Measurements from ENCODE around the gene RPL13A. TPM values are rescaled to one million over a fixed set of nuclear protein-coding genes. Genes with fewer than 3 reads are reported as not detected.
A peak's percentile ranks its signal among the peaks of the same experiment; 100 is the strongest.

The RPL13A gene
- total and polyA plus RNA-seq, 2 experiments from 2014 or later = 2,105 to 2,412 TPM

DNA sequence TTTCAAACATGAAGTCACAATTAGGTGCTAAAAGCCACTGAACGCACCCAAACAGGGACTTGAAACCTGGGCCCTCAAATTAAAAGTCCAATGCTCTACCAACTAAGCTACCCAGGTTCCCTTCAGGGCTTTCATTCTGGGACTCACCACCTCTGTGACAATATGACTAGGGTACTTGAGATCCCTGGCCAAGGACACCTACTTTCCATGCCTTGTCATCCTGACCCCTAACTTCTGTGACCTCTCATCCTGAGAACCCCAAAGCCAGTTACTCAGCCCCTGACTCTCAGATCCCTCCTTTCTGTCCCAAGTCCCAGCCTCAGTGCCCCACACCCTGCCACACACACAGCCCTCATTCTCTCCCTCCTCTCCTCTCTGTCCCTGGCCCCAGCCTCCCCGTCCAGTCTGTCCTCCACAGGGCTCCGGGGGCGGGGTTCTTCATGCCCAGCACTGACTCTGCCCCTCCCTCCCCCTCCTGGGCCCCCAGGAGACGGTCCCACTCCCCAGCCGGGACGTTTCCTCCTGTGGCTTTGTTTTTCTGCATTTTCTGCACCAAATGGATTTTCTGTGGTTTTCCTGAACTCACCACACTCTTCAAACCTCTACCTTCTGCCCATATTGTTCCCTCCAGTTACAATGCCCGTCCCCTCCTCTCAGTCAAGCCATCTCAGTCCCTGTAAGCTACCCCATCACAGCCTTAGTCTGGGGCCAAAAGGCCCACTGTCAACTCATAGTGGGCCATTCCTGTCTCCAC is 47.4 kb downstream of the RPL13A start:
- peak overlapping the region; percentile 80 for H3K4me3 ChIP-seq
- H3K36me3 ChIP-seq (ENCODE audit: insufficient read depth) = no peaks in the 10 kb centered on the region
- H2AFZ ChIP-seq = peak overlapping the region; percentile 88
- peak overlapping the region; percentile 90 for H3K4me2 ChIP-seq
- Mint-ChIP-seq H3K4me1 (peaks cover 15% of the 10 kb centered on the region), H3K27me3 (ENCODE audit: insufficient read depth, low read depth, poor library complexity) (peaks cover 15% of the 10 kb centered on the region), H3K9me3 (no peaks in the 10 kb centered on the region), H3K4me3 (peak overlapping the region; percentile 80), H3K36me3 (ENCODE audit: low read depth) (no peaks in the 10 kb centered on the region; the same call in 2 of the 3 replicates), H3K27ac (no peak overlapping the region; the same call in 1 of the 2 replicates)
- peaks cover 18% of the 10 kb centered on the region for H3F3A ChIP-seq (replicated peaks; ENCODE audit: low read depth)
- TF ChIP-seq NANOG (IDR thresholded peaks at IDR 0.05; ENCODE audit: borderline replicate concordance) (no peak), REST (IDR thresholded peaks at IDR 0.05; ENCODE audit: unreplicated experiment) (no peak), ZNF331 (CRISPR knock-in tag; IDR thresholded peaks at IDR 0.05; ENCODE audit: low read depth) (no peak), EZH2phosphoT487 (IDR thresholded peaks at IDR 0.05; ENCODE audit: unreplicated experiment) (no peak), EZH2 (IDR thresholded peaks at IDR 0.05; ENCODE audit: low read depth, unreplicated experiment) (no peak), CTCF (conservative IDR thresholded peaks at IDR 0.05; ENCODE audit: low read depth in 2 of 2) (no peak), POLR2AphosphoS5 (IDR thresholded peaks at IDR 0.05; ENCODE audit: low read depth) (no peak), JUNB (IDR thresholded peaks at IDR 0.05; ENCODE audit: unreplicated experiment) (no peak), STAT1 (IDR thresholded peaks at IDR 0.05; ENCODE audit: unreplicated experiment) (no peak), CREB1 (CRISPR knock-in tag; IDR thresholded peaks at IDR 0.05; ENCODE audit: low read depth) (no peak)
- TF ChIP-seq, protein P1, sequence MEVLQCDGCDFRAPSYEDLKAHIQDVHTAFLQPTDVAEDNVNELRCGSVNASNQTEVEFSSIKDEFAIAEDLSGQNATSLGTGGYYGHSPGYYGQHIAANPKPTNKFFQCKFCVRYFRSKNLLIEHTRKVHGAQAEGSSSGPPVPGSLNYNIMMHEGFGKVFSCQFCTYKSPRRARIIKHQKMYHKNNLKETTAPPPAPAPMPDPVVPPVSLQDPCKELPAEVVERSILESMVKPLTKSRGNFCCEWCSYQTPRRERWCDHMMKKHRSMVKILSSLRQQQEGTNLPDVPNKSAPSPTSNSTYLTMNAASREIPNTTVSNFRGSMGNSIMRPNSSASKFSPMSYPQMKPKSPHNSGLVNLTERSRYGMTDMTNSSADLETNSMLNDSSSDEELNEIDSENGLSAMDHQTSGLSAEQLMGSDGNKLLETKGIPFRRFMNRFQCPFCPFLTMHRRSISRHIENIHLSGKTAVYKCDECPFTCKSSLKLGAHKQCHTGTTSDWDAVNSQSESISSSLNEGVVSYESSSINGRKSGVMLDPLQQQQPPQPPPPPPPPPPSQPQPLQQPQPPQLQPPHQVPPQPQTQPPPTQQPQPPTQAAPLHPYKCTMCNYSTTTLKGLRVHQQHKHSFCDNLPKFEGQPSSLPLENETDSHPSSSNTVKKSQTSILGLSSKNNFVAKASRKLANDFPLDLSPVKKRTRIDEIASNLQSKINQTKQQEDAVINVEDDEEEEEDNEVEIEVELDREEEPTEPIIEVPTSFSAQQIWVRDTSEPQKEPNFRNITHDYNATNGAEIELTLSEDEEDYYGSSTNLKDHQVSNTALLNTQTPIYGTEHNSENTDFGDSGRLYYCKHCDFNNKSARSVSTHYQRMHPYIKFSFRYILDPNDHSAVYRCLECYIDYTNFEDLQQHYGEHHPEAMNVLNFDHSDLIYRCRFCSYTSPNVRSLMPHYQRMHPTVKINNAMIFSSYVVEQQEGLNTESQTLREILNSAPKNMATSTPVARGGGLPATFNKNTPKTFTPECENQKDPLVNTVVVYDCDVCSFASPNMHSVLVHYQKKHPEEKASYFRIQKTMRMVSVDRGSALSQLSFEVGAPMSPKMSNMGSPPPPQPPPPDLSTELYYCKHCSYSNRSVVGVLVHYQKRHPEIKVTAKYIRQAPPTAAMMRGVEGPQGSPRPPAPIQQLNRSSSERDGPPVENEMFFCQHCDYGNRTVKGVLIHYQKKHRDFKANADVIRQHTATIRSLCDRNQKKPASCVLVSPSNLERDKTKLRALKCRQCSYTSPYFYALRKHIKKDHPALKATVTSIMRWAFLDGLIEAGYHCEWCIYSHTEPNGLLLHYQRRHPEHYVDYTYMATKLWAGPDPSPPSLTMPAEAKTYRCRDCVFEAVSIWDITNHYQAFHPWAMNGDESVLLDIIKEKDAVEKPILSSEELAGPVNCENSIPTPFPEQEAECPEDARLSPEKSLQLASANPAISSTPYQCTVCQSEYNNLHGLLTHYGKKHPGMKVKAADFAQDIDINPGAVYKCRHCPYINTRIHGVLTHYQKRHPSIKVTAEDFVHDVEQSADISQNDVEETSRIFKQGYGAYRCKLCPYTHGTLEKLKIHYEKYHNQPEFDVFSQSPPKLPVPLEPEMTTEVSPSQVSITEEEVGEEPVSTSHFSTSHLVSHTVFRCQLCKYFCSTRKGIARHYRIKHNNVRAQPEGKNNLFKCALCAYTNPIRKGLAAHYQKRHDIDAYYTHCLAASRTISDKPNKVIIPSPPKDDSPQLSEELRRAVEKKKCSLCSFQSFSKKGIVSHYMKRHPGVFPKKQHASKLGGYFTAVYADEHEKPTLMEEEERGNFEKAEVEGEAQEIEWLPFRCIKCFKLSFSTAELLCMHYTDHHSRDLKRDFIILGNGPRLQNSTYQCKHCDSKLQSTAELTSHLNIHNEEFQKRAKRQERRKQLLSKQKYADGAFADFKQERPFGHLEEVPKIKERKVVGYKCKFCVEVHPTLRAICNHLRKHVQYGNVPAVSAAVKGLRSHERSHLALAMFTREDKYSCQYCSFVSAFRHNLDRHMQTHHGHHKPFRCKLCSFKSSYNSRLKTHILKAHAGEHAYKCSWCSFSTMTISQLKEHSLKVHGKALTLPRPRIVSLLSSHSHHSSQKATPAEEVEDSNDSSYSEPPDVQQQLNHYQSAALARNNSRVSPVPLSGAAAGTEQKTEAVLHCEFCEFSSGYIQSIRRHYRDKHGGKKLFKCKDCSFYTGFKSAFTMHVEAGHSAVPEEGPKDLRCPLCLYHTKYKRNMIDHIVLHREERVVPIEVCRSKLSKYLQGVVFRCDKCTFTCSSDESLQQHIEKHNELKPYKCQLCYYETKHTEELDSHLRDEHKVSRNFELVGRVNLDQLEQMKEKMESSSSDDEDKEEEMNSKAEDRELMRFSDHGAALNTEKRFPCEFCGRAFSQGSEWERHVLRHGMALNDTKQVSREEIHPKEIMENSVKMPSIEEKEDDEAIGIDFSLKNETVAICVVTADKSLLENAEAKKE (CRISPR knock-in tag; IDR thresholded peaks at IDR 0.05) = no peak
- TF ChIP-seq, protein P2, sequence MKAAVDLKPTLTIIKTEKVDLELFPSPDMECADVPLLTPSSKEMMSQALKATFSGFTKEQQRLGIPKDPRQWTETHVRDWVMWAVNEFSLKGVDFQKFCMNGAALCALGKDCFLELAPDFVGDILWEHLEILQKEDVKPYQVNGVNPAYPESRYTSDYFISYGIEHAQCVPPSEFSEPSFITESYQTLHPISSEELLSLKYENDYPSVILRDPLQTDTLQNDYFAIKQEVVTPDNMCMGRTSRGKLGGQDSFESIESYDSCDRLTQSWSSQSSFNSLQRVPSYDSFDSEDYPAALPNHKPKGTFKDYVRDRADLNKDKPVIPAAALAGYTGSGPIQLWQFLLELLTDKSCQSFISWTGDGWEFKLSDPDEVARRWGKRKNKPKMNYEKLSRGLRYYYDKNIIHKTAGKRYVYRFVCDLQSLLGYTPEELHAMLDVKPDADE (IDR thresholded peaks at IDR 0.05) = no peak
- no peak for ATAC-seq
- no peaks in the 10 kb centered on the region; the same call in 1 of the 2 replicates for H4K20me1 ChIP-seq (replicated peaks; ENCODE audit: insufficient read depth)
- H3K9me2 ChIP-seq (ENCODE audit: insufficient read depth) = no peaks in the 10 kb centered on the region
- H3K79me2 ChIP-seq (replicated peaks; ENCODE audit: insufficient read depth) = no peaks in the 10 kb centered on the region
- H3K27me3 ChIP-seq (ENCODE audit: insufficient read depth) = no peaks in the 10 kb centered on the region
- H3K27ac ChIP-seq (ENCODE audit: low read depth) = no peak overlapping the region
- no peak for DNase-seq (ENCODE audit: low spot score)
- peaks cover 7% of the 10 kb centered on the region; the same call in 1 of the 2 replicates for H3K4me1 ChIP-seq (ENCODE audit: insufficient read depth)

Measured in GM23338 (cell line).